Activated naive CD4-positive, alpha-beta T cell treated with Interleukin-2 at 50 U/mL for 16 hours (primary cell): ENCODE measurements around the gene SIPA1L3.

ENCODE experiments used
- DNase-seq: peaks from one replicate; pipeline ENCODE4 v3.0.0-alpha.2; 2020

Gene SIPA1L3

GRCh38 chr19:38125238-38125637, 218.2 kb downstream of the SIPA1L3 start:
- DNase-seq: no peak

DNA sequence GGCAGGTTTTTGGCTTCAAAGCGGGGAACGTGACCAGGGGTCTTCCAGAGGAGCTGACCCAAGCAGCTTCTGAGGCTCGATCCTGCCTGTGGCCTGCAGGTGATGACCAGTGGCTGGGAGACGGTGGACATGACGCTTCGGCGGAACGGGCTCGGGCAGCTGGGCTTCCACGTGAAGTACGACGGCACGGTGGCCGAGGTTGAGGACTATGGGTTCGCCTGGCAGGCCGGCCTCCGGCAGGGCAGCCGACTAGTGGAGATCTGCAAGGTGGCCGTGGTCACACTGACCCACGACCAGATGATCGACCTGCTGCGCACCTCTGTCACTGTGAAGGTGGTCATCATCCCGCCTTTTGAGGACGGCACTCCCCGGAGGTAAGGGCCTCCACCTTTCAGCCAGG, 223.4 kb downstream of the SIPA1L3 start:
- DNase-seq: no peak

GRCh38 chr19:38132781-38133180, 225.8 kb downstream of the SIPA1L3 start:
- DNase-seq: no peak

DNA sequence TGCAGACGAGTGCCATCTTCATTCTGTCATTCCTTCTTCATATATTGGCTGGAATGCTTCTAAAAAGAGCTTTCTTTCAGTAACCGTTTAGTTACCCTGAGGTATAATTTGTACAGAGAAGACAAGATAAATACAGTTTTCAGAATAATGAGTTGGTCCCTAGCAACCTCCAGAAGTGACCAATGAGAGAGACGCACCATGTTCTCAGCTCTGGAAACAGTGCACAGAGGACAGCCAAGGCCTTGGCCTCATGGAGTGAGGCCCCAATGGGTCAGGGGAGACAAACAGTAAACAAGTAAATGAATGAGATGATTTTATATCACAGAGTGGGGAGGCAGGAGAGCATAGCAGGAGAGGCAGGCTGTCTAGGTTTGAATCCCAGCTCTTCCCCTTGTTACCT, 226.3 kb downstream of the SIPA1L3 start:
- DNase-seq: no peak

DNA sequence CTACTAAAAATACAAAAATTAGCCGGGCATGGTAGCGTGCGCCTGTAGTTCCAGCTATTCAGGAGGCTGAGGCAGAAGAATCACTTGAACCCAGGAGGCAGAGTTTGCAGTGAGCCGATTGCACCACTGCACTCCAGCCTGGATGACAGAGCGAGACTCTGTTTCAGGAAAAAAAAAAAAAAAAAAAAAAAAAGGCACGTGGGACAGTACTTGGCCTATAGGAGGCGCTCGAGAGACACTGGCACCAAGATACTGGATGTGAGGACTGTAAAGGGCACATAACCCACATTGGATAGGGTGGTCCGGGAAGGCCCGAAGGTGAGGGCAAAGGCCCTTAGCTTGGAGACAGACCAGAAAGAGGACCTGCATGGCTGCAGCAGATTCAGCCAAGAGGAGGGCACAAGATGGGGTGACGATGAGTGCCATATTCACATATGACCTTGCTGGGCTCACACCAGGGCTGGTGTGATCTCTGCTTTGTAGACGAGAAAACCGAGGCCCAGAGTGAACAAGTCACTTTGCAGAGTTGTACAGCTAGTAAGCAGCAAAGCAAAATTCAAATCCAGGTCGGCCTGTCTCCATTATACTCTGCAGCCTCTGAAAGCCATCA, 227.6 kb downstream of the SIPA1L3 start:
- DNase-seq: peak; percentile 15

DNA sequence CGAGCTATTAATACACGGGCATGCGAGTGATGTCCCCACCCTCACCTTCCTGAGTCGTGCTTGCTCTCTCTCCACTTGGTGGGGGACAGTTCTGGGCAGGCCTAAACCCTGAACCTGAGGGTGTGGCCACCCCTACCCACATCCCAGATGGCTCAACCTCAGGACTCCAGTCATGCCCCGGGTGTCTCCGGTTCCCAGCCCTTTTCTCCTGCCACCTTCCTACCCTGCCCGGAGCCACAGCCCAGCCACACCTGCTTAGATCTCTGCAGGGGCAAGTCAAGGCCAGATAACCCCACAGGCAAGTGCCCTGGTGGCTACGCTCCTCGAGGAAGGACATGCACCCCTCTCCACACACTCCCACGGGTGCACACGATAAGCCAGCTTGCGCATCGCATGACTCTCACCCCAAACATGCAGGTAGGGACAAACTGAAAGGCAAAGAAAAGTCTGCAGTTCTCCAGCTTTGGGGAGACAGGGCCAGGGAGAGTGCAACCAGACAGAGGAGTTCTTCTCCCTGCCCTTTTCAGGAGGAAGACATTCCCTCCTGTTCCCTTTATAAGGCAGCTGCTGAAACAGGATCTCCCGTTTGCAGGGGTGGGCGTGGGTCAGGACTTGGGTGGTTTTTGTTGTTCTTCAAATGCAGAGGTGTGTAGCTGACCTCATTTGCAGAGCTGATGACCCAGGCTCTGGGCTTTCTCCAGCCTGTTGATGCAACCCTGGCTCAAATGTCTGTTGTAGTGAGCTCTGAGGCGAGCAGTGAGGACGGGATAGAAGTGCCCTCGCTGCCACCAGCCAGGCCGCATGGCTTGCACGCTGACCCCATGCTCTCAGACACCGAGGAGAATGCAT, 228.4 kb downstream of the SIPA1L3 start:
- DNase-seq: no peak

DNA sequence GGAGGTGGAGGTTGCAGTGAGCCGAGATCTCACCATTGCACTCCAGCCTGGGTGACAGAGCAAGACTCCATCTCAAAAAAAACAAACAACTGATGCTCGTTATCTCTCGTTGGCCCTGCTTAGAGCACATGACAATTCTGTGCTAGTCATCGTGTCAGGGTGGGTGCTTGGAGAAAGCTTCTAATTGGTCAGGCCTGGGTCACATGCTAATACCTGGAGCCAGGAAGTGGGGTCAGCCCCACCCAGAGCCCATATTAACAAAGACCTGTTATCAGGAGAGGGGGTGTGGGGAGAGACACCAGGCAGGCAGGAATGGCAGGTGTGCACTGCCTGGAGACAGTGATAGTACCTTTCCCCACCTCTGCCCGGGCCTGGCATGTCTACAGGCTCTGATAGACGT, 232.1 kb downstream of the SIPA1L3 start:
- no peak for DNase-seq

- no peak for DNase-seq
Measured at GRCh38 chr19:38141108-38141507, 234.1 kb downstream of the SIPA1L3 start.

GRCh38 chr19:38142176-38143035, 235.4 kb downstream of the SIPA1L3 start:
- DNase-seq: peak; percentile 24

DNA sequence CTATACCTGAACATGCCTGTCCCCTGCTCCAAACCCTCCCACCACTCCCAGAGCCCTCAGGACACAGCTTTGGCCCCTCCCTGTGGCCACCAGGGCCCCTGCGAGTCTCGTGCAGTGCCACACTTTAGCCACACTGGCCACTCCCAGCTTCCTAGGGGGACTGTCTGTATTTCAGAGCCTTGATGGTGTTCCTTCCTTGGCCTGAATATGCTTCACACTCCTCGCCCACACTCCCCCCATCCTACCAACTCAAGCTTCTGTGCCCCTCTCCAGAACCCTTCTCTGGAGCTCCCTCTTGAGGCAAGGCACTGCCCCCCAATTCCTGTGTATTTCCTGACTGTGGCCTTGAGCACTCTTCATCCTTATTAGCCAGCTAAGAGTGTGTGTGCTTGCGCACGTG, 236.8 kb downstream of the SIPA1L3 start:
- DNase-seq: no peak

DNA sequence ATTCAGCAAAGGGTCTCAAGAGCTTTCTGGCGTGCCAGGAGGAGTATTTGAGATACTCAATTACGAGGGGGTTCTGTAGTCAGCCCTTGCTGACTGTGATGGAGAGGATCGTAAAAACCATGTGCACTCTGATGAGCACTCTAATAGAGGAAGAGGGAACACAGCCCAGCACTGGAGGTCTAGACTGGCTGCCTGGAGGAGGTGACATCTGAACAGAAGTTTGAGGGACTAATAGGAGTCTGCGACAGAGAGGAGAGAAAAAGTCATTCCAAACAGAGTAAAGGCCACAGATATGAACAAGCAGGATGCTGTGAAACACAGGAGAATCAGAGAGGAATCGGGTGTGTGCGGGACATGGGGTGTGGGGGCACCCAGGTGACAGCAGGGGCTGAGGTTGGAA, 237.7 kb downstream of the SIPA1L3 start:
- DNase-seq: no peak

GRCh38 chr19:38145623-38146022, 238.6 kb downstream of the SIPA1L3 start:
- no peak for DNase-seq

DNA sequence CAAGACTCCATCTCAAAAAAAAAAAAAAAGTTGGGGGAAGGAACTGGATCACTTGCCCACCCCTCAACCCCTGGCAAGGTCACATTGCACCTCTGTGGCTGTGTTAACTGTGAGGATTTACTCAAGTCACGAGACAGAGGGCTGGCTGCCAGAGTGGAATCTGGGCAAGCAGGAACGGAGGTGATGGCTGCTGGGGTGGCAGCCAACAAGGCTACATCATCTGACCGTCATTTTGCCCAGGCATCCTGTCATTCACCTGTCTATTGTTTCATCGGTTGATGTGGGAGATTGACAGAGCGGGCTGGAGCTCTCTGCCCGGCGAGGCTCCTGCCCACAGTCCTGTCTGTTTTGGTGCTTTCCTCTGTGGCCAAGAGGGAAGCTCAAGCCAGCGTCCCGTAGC, 241.3 kb downstream of the SIPA1L3 start:
- DNase-seq: no peak

DNA sequence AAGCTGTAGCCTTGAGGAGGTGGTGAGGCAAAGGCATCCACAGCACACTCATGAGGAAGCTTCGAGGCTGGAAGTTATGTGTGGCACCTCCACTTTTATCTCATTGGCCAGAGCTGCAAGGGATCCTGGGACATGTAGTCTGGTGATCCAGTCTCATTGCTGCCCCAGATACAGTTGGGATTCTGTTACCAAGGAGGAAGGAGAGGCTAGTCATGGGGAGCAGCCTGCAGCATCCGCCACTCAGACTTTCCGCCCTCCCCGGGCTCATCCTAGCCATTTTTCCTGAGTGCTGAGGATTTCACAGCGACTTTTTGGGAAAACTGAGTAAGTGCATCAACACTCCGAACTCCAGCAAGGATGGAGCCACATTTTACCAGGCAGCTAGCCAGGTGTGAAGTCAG, 242.7 kb downstream of the SIPA1L3 start:
- DNase-seq: no peak

DNA sequence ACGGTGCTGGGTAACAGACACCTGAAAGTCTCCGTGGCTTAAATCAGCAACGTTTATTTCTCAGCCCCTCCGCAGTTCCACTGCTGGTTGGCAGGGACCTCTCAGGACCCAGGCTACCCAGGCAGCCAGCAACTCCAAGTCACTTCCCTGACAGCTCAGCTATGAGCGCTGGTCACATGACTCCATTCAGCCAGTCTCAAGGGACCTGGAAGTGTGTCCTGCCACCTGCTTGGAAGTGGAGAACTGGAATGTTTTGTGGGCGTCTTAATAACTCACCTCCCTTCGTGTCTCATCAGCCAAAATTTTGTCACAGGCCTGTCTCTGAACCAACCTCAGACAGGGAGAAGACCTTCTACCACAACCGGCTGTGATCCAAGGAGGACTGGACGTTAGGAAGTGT, 244.2 kb downstream of the SIPA1L3 start:
- no peak for DNase-seq

DNA sequence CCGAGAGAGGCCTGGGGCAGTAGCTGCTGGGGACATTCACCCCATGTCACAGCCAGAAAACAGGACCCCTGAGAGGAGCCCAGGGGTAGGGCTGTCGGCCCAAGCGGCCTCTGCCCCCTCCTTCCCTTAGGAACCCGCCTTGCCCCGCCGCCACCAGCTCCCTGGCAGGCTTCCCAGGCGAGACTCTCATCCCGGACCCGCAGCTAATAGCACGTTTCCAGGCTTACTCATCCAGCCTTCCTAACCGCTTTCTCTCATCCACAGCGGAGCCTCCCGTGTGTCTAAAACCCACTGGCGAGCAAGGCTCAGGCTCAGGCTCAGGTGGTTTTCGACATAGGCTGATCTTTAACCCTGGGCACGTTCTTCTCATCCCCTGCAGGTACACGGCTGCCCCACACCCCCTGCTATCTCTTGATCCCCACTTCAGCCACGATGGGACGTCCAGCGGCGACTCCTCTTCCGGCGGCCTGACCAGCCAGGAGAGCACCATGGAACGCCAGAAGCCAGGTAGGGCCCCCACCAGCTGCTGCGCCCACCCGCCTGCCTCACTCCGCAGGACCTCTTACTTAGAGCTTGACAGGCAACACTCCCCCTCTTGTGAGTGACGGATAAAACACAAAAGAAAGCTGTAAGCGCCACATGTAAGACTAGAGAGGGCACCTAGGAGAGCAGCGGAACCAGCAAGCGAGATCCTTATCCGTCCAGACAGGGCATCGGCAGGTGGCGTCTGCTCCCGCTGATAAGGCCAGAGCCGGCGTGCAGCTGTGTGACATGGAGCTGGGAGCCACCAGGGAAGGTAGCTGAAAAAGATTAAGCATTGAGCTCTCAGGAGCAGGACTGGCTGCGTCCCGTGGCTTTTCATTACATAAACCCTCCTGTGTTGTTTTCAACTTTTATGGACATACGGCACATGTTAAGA, 245.7 kb downstream of the SIPA1L3 start:
- no peak for DNase-seq

DNA sequence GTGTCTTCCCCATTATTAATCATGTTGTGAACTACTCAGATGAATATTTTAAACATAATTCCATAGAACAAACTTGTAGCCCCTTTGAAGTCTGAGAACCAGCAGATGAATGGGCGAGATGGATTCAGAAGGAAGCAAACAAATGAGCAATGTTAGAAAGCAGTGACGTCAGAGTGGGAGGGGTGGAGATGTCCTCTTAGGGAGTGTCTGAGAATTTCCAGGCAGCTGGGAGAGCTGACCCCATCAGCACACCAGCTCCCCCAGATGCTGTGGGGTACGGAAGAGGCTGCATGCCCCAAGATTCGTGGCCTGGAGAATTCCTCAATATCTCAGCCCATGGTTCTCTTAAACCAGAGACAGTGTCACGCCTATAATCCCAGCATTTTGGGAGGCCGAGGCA, 248.4 kb downstream of the SIPA1L3 start:
- DNase-seq: no peak

GRCh38 chr19:38158730-38159129, 251.7 kb downstream of the SIPA1L3 start:
- no peak for DNase-seq

- DNase-seq: no peak
Measured at GRCh38 chr19:38162094-38162493, 255.1 kb downstream of the SIPA1L3 start.

GRCh38 chr19:38162632-38163031, 255.6 kb downstream of the SIPA1L3 start:
- no peak for DNase-seq

DNA sequence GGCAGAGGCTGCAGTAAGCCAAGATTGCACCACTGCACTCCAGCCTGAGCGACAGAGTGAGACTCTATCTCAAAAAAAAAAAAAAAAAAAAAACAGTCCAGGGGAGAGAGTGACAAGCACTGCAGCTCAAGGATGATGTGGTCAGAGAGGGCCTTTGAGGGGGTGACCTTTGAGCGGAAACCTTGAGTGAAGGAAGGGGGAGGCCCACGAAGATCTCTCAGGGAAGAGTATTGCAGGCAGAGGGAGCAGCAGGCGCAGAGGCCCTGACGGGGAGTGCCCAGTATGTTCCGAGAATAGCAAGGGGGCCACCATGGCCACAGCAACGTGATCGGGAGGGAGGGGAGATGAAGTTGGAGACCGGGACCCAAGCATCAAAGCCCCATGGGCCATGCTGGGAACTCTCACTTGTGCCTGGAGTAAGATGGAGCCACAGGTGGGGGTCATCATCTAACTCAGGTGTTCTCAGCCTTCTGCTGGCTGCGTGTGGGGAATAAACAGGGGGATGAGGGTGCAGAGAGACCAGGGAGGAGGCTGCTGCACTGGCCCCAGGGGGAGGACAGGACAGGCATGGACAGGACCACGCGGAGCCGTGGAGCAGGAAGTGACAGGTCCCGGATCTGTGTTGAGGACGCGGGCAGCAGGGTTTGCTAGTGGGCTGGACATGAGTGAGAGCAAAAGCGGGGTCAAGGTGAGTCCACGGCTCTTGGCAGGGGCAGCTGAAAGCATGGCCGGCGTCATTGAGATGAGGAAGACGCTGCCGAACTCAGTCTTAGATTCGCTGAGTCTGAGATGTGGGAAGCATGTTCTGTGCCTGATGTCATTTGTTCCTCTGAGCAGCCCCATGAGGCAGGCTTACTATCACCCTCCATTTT, 256.6 kb downstream of the SIPA1L3 start:
- no peak for DNase-seq

GRCh38 chr19:38164526-38164925, 257.5 kb downstream of the SIPA1L3 start:
- DNase-seq: no peak
